Neutrophil (primary cell): ENCODE data around the gene GMDS.

Experiments
- H3K27ac ChIP-seq: fragments of 200-600 bp; sonication (generic); 2 replicates; pipeline ENCODE4 v1.5.1; 2016; ENCODE audit warnings: mild to moderate bottlenecking, moderate library complexity
- H3K27me3 ChIP-seq: fragments of 200-600 bp; sonication (generic); 2 replicates; pipeline ENCODE4 v1.6.0; 2016; ENCODE audit warnings: mild to moderate bottlenecking
- H3K36me3 ChIP-seq: fragments of 200-600 bp; sonication (generic); 2 replicates; pipeline ENCODE4 v1.5.1; 2017
- H3K4me1 ChIP-seq, 2 experiments: fragments of 200-600 bp in 1 of 2; sonication (generic) in 1 of 2; 1 replicate in 1 of 2; 2 replicates in 1 of 2; pipeline versions ENCODE4 v1.5.1 to v1.6.1; 2013 to 2016; ENCODE audit warnings: low read depth in 1 of 2, low read length in 1 of 2, mild to moderate bottlenecking in 1 of 2, moderate library complexity in 1 of 2; ENCODE audit not compliant: control insufficient read depth in 1 of 2, insufficient read depth in 1 of 2
- H3K4me3 ChIP-seq, 2 experiments: fragments of 200-600 bp in 1 of 2; sonication (generic) in 1 of 2; 1 replicate in 1 of 2; 2 replicates in 1 of 2; pipeline ENCODE4 v1.5.1; 2013 to 2016; ENCODE audit warnings: low read depth in 1 of 2, low read length in 1 of 2, mild to moderate bottlenecking in 1 of 2, moderate library complexity in 1 of 2
- H3K9me3 ChIP-seq: fragments of 200-600 bp; sonication (generic); 2 replicates; pipeline ENCODE4 v1.5.1; 2016
- TF ChIP-seq, protein P1 (sequence below): fragments of 200-600 bp; sonication (generic); IDR thresholded peaks from 2 replicates; pipeline ENCODE4 v1.5.1; 2016; ENCODE audit warnings: antibody characterized with exemption

GMDS gene

DNA sequence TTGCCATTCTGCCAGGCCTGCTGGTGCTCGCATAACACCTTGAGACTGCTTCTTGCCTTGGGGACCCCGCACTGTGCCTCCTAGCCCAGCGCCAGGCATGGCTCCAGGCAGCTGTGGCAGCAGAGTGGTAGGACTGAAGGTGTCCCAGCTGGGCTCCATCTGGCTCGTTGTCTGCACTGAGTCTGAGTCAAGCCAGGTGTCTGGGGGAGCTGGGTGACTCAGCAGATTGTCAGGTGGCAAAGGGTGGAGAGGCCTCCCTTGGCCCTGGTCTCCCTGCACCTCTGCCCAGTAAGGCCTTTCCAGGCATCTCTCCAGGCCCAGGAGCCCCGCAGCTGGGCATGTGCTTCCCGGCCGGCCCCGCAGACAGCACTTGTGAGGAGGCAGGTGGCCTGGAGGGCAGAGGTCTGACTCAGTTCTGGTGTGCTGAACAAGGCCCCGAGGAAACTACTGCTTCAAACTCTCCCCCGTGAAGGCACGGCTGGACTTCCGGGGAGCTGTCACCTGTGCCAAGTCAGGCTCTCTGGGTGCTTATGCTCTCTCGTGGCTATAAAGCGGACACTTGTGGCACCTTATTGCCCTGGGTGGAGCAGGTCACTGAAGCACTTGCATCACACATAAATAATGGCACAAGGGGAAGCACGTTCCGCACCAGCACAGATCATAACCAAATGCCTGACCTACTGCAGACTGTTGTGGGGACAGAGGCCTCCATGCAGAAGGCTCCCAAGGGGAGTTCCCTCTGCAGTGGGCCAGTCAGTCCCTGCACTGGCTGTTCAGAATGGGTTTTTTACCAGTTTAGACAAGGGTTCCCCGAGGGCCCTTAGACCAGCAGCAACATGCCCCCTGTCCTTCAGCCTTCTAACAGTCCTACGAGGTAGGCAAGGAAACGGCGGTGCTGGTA, 608.2 kb downstream of the GMDS start:
- H3K9me3 ChIP-seq = no peaks in the 10 kb centered on the region
- TF ChIP-seq, protein P1, sequence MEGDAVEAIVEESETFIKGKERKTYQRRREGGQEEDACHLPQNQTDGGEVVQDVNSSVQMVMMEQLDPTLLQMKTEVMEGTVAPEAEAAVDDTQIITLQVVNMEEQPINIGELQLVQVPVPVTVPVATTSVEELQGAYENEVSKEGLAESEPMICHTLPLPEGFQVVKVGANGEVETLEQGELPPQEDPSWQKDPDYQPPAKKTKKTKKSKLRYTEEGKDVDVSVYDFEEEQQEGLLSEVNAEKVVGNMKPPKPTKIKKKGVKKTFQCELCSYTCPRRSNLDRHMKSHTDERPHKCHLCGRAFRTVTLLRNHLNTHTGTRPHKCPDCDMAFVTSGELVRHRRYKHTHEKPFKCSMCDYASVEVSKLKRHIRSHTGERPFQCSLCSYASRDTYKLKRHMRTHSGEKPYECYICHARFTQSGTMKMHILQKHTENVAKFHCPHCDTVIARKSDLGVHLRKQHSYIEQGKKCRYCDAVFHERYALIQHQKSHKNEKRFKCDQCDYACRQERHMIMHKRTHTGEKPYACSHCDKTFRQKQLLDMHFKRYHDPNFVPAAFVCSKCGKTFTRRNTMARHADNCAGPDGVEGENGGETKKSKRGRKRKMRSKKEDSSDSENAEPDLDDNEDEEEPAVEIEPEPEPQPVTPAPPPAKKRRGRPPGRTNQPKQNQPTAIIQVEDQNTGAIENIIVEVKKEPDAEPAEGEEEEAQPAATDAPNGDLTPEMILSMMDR = no peak
- H3K36me3 ChIP-seq = no peaks in the 10 kb centered on the region
- no peak overlapping the region for H3K27ac ChIP-seq
- no peaks in the 10 kb centered on the region for H3K4me1 ChIP-seq
- H3K27me3 ChIP-seq = no peaks in the 10 kb centered on the region
- H3K4me3 ChIP-seq = no peak overlapping the region

DNA sequence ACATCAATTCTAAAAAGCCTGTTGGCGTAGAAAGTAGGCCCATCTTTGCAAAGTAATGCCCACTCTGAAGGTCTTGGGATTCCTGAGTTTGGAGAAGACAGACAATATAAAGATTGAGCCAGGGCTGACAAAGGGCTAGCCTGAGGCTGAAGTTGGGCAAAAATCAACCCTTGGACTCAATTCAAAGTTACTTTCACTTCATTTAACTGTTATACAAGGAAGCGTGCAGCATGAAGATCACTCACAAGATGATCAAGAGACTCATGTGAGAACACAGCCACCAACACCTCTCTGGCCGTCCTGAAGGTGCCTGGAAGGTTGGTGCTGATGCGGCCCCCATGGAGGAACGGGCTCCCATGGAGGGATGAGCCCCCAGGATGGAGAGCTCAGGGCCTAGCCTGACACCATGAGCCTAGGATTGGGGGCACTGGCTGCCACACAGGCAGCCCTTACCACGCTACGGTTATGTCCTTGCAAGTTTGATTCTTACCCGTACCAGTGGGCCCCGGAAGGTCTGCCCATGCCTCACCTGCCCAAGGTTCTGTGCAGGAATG, 609.1 kb downstream of the GMDS start:
- Histone ChIP-seq H3K4me1 (no peaks in the 10 kb centered on the region), H3K27ac (no peak overlapping the region), H3K27me3 (no peaks in the 10 kb centered on the region), H3K4me3 (no peak overlapping the region), H3K36me3 (no peaks in the 10 kb centered on the region), H3K9me3 (no peaks in the 10 kb centered on the region)
- TF ChIP-seq, protein P1 = no peak

DNA sequence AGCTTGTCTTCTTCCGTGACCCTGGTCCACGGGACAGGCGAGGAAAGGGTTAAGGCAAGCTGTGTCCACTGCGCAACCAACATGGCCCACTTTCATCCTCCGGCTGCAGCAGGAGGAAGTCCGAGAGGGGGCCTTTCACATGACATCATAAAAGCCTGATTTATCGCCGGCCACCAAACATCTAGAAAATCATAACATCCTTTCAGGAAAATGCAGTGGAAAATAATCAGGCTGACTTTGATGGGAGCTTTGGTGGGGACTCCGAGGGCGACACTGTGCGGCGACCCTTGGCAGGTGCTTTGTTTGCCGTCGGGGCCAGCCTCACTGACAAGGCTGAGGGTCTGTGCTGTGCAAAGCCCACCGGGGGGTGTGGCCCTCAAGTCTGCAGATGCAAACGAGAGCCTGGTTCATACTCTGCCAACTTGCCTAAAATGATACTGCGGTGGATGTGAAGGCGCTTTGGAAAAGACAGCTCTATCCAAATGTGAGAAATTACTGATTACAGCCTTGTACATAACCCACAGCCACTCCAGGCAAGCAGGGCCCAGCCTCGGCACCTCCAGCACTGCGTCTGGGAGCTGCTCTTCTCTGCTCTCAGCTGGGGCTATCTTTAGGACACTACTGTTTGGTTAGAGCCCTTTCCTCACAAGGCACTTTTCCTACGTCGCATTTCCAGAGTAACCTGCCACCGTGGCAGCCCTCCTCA, 609.9 kb downstream of the GMDS start:
- no peaks in the 10 kb centered on the region for H3K4me1 ChIP-seq
- H3K9me3 ChIP-seq = no peaks in the 10 kb centered on the region
- H3K27me3 ChIP-seq = no peaks in the 10 kb centered on the region
- H3K36me3 ChIP-seq = no peaks in the 10 kb centered on the region
- H3K4me3 ChIP-seq = no peak overlapping the region
- TF ChIP-seq, protein P1 = no peak
- no peak overlapping the region for H3K27ac ChIP-seq

DNA sequence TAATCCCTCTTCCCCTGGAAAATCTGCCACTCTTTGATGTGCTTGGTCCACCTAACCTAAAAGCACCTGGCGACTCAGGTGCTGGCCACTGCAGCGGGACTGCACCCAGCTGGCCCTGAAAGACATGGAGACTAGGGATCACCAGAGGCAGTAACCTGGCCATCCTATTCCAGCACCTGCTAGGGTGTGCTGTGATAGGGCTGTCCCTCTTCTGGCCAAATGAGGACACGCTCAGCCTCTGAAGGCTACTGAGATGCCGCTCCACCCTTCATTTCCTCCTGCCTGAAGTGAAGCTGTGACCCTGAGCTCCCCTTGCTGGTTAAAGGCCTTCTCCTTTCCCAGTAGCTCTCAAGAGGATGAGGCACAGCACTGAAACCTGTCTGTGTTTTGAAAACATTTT, 611.3 kb downstream of the GMDS start:
- Histone ChIP-seq H3K36me3 (no peaks in the 10 kb centered on the region), H3K27ac (no peak overlapping the region), H3K4me1 (no peaks in the 10 kb centered on the region), H3K27me3 (peaks cover 5% of the 10 kb centered on the region), H3K4me3 (no peak overlapping the region), H3K9me3 (no peaks in the 10 kb centered on the region)
- TF ChIP-seq, protein P1 = no peak

DNA sequence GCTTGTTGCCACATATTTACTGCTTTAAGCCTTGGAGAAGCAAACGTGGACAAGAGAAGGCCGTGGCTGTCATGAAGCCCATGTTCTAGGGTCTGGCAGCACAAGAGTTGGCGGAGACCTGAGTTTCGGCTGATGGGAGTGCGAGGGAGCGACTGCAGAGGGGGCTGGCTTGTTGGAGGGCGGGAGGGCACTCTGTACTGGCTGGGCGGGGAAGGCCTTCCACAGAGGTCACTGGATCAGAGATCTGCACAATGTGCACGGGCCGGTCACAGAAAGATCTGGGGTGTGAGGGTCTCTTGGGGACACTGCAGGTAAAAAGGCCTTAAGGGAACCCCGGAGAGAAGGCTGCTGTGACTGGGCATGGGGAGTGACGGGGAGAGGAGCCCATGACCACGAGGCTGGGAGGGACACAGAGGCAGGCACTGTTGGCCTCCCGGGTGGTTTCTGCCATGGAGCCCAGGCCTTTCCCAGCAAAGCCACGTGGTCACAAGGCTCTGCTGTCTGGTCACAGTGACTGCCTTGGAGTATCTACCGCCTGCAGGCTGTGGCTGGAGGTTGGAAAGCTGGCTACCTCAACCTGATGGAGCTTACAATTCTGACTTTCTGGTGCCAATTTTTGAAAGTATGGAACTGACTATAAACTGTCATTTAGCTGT, 611.9 kb downstream of the GMDS start:
- no peak overlapping the region for H3K4me3 ChIP-seq
- H3K36me3 ChIP-seq = no peaks in the 10 kb centered on the region
- no peaks in the 10 kb centered on the region for H3K9me3 ChIP-seq
- TF ChIP-seq, protein P1 = no peak
- no peaks in the 10 kb centered on the region for H3K4me1 ChIP-seq
- H3K27ac ChIP-seq = no peak overlapping the region
- peaks cover 11% of the 10 kb centered on the region for H3K27me3 ChIP-seq
